ENCODE data around the gene VAV2. TPM values are rescaled to one million over a fixed set of nuclear protein-coding genes. Genes with fewer than 3 reads are reported as not detected.

The VAV2 gene
- total and polyA plus RNA-seq, 4 donors = 4.9 to 26.4 (median 17.0) TPM

DNA sequence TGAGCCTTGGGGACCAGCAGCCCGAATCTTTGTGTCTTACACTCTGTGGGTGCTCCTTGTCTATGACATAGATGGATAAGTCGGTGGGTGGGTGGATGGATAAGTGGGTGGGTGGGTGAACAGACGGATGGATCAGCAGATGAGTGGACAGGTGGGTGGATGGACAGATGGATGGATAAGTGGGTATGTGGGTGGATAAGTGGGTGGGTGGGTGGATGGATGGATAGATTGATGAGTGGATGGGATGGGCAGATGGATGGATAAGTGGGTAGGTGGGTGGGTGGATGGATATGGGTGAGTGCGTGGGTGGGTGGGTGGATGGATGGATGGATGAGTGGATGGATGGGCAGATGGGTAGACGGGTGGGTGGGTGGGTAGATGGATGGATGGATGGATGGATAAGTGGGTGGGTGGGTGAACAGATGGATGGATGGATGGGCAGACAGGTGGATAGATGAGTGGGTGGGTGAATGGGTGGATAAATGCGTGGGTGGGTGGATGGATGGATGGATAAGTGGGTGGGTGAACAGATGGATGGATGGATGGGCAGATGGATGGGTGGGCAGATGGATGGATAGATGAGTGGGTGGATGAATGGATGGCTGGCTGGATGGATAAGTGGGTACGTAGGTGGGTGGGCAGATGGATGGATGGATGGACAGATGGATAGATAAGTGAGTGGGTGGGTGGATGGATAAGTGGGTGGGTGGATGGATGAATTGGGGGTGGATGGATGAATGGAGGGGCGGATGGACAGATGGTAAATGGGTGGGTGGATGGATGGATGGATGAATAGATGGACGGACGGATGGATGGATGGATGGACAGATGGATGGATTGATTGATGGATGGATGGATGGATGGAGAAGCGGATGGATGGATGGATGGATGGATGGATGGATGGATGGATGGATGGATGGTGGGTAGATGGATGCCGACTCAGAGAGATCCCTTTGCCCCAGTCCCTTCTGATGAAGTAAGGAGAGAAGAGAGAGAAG is 121.2 kb downstream of the VAV2 start:
- DNase-seq (ENCODE audit: low spot score) = no peak
- WGBS = 97% methylated on average over 12 of the region's 12 CpGs
- no peak overlapping the region for H3K4me3 ChIP-seq (ENCODE audit: low read depth in 1 of 3, low read length in 3 of 3)
- H3K27me3 ChIP-seq (ENCODE audit: control insufficient read depth in 4 of 4, insufficient read depth in 4 of 4, low read length in 3 of 4) = no peaks in the 10 kb centered on the region
- no peak overlapping the region for H3K9ac ChIP-seq (ENCODE audit: low read depth in 1 of 2, low read length in 2 of 2)
- peaks cover 0 to 2% (median 0%) of the 10 kb centered on the region in 4 donors for H3K36me3 ChIP-seq (ENCODE audit: control insufficient read depth in 4 of 4, insufficient read depth in 3 of 4, low read depth in 1 of 4, low read length in 3 of 4)
- no peak overlapping the region for H3K27ac ChIP-seq (ENCODE audit: low read depth in 1 of 2, low read length in 2 of 2)
- H3K9me3 ChIP-seq (ENCODE audit: control insufficient read depth in 4 of 4, low read length in 3 of 4) = no peaks in the 10 kb centered on the region
- TF ChIP-seq FOXA1 (IDR thresholded peaks at IDR 0.05) (no peak), GABPA (IDR thresholded peaks at IDR 0.05 in 1 of 2, conservative IDR thresholded peaks at IDR 0.05 in 1 of 2) (no peak), JUND (IDR thresholded peaks at IDR 0.05) (no peak), ZBTB33 (IDR thresholded peaks at IDR 0.05) (no peak), NR2F2 (IDR thresholded peaks at IDR 0.05) (no peak), EGR1 (IDR thresholded peaks at IDR 0.05; ENCODE audit: low read depth in 2 of 2) (no peak)
- H3K4me1 ChIP-seq (ENCODE audit: control insufficient read depth in 4 of 4, insufficient read depth in 4 of 4, low read length in 3 of 4) = peaks cover 0 to 24% (median 17%) of the 10 kb centered on the region in 4 donors

DNA sequence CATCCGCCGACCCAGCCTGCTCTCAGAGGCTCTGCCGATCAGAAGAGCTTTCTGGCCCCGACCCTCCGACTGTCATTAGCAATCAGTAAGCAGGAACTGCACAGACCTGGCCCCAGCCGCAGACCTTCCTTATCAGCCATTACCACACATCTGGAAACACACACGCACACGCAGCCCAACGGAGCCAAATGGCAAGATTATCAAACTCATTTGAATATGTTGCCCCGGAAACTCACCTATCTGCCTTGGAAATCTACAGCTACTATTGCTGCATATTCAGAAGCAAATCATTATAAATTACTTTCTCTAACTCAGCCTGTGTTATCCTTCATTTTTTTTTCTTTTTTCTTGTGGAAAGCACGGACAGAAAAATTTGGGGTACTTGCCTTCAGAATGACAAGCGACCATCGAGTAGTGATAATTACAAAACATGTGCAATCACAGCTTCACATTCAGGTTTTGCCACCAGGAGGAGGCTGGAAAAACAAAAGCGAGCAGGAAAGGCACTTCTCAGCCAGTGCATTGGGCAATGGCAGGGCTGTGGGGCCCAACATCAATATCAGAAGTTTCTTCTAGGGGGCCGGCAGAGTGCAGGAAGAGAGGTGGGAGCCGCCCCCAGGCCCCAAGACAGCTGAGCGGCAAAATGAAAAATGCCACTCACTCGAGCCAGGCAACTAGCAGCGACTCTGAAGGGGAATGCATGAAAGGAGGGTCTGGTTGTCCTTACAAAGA is 122.3 kb downstream of the VAV2 start:
- Histone ChIP-seq H3K9ac (ENCODE audit: low read depth in 1 of 2, low read length in 2 of 2) (no peak overlapping the region), H3K27me3 (ENCODE audit: control insufficient read depth in 4 of 4, insufficient read depth in 4 of 4, low read length in 3 of 4) (no peaks in the 10 kb centered on the region), H3K27ac (ENCODE audit: low read depth in 1 of 2, low read length in 2 of 2) (no peak overlapping the region), H3K9me3 (ENCODE audit: control insufficient read depth in 4 of 4, low read length in 3 of 4) (no peaks in the 10 kb centered on the region), H3K36me3 (ENCODE audit: control insufficient read depth in 4 of 4, insufficient read depth in 3 of 4, low read depth in 1 of 4, low read length in 3 of 4) (peaks cover 0 to 2% (median 0%) of the 10 kb centered on the region in 4 donors), H3K4me1 (ENCODE audit: control insufficient read depth in 4 of 4, insufficient read depth in 4 of 4, low read length in 3 of 4) (peaks cover 0 to 16% (median 11%) of the 10 kb centered on the region in 4 donors), H3K4me3 (ENCODE audit: low read depth in 1 of 3, low read length in 3 of 3) (no peak overlapping the region)
- WGBS = 46% methylated on average over 19 of the region's 19 CpGs
- peak; percentile 53 for DNase-seq (ENCODE audit: low spot score)
- TF ChIP-seq, protein P1, sequence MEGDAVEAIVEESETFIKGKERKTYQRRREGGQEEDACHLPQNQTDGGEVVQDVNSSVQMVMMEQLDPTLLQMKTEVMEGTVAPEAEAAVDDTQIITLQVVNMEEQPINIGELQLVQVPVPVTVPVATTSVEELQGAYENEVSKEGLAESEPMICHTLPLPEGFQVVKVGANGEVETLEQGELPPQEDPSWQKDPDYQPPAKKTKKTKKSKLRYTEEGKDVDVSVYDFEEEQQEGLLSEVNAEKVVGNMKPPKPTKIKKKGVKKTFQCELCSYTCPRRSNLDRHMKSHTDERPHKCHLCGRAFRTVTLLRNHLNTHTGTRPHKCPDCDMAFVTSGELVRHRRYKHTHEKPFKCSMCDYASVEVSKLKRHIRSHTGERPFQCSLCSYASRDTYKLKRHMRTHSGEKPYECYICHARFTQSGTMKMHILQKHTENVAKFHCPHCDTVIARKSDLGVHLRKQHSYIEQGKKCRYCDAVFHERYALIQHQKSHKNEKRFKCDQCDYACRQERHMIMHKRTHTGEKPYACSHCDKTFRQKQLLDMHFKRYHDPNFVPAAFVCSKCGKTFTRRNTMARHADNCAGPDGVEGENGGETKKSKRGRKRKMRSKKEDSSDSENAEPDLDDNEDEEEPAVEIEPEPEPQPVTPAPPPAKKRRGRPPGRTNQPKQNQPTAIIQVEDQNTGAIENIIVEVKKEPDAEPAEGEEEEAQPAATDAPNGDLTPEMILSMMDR (IDR thresholded peaks at IDR 0.05; ENCODE audit: low read depth, low read length, missing input control) = no peak
- TF ChIP-seq MAX (IDR thresholded peaks at IDR 0.05) (no peak), ZBTB33 (IDR thresholded peaks at IDR 0.05) (no peak), EGR1 (IDR thresholded peaks at IDR 0.05; ENCODE audit: low read depth in 2 of 2) (no peak), YY1 (IDR thresholded peaks at IDR 0.05) (no peak), TAF1 (conservative IDR thresholded peaks at IDR 0.05) (no peak), SP1 (IDR thresholded peaks at IDR 0.05) (no peak), HNF4A (conservative IDR thresholded peaks at IDR 0.05) (peak in 1 of 2 donors; percentile 21), HNF4G (IDR thresholded peaks at IDR 0.05) (no peak), RAD21 (IDR thresholded peaks at IDR 0.05) (peak in 1 of 2 donors; percentile 35), RXRA (IDR thresholded peaks at IDR 0.05) (peak in 1 of 2 donors; percentile 48)
